PC-3 (cell line): ENCODE data around the gene IGDCC3. TPM values are rescaled to one million over a fixed set of nuclear protein-coding genes. Genes with fewer than 3 reads are reported as not detected.

Source experiments
- ATAC-seq: fragments of 200-7000 bp; cut with Tn5 transposase; 2 replicates; pipeline ENCODE4 v1.9.1; 2020; ENCODE audit warnings: mild to moderate bottlenecking, moderate library complexity
- BruUV-seq: library from RNA; stranded (reverse); fragments of 400-500 nt; replicated peaks from 2 replicates; lab custom pipeline; 2021; lab: Mats Ljungman, UMichigan
- CTCF ChIA-PET: fragments of 300-600 bp; sonication (Branson Sonifier 250); formaldehyde crosslinking; loops from one replicate; lab custom pipeline; 2022; ENCODE audit warnings: antibody characterized with exemption; lab: Charles Lee
- POLR2A ChIA-PET: fragments of 300-600 bp; sonication (Branson Sonifier 250); formaldehyde crosslinking; loops from one replicate; lab custom pipeline; 2022; ENCODE audit warnings: antibody characterized with exemption; ENCODE audit not compliant: unreplicated experiment; lab: Charles Lee
- DNase-seq: peaks from one replicate; pipeline ENCODE4 v3.0.0-alpha.2; 2015
- H2AFZ ChIP-seq: fragments of 300-600 bp; sonication (generic); 2 replicates; pipeline ENCODE4 v1.6.0; 2016; ENCODE audit warnings: antibody characterized with exemption, low read length
- H3F3A ChIP-seq: fragments of 300-600 bp; sonication (generic); one replicate; pipeline ENCODE4 v1.6.0; 2017; ENCODE audit warnings: antibody characterized with exemption, low read length, control low read depth, mild to moderate bottlenecking; ENCODE audit not compliant: unreplicated experiment
- H3K27ac ChIP-seq: fragments of 300-600 bp; sonication (generic); 2 replicates; pipeline ENCODE4 v1.5.1; 2016; ENCODE audit warnings: mild to moderate bottlenecking, low read length
- H3K27me3 ChIP-seq: fragments of 300-600 bp; sonication (generic); 2 replicates; pipeline ENCODE4 v1.6.1; 2016; ENCODE audit warnings: low read length, mixed read lengths
- H3K36me3 ChIP-seq: fragments of 300-600 bp; sonication (generic); 2 replicates; pipeline ENCODE4 v1.6.1; 2016; ENCODE audit warnings: low read depth, mixed run types, low read length, mixed read lengths
- H3K4me1 ChIP-seq: fragments of 300-600 bp; sonication (generic); 2 replicates; pipeline ENCODE4 v1.5.1; 2016; ENCODE audit warnings: low read length; ENCODE audit not compliant: insufficient read depth
- H3K4me2 ChIP-seq: fragments of 300-600 bp; sonication (generic); 2 replicates; pipeline ENCODE4 v1.6.0; 2016; ENCODE audit warnings: low read length
- H3K4me3 ChIP-seq: fragments of 300-600 bp; sonication (generic); 2 replicates; pipeline ENCODE4 v1.5.1; 2016; ENCODE audit warnings: mild to moderate bottlenecking, low read length, mixed read lengths
- H3K79me2 ChIP-seq: fragments of 300-600 bp; sonication (generic); 2 replicates; pipeline ENCODE4 v1.6.1; 2017; ENCODE audit warnings: low read length, mixed read lengths
- H3K9ac ChIP-seq: fragments of 300-600 bp; sonication (generic); 2 replicates; pipeline ENCODE4 v1.6.0; 2016; ENCODE audit warnings: mild to moderate bottlenecking, low read length
- H3K9me2 ChIP-seq: fragments of 300-600 bp; sonication (generic); replicated peaks from 2 replicates; pipeline ENCODE4 v1.6.1; 2016; ENCODE audit warnings: mixed run types, low read length, mixed read lengths
- H3K9me3 ChIP-seq: fragments of 300-600 bp; sonication (generic); 2 replicates; pipeline ENCODE4 v1.6.1; 2016; ENCODE audit warnings: low read length, mixed read lengths
- H4K20me1 ChIP-seq: fragments of 300-600 bp; sonication (generic); 2 replicates; pipeline ENCODE4 v1.6.1; 2016; ENCODE audit warnings: low read length, mixed read lengths
- CTCF ChIP-seq: fragments of 300-600 bp; sonication (generic); conservative IDR thresholded peaks from 2 replicates; pipeline ENCODE4 v1.5.1; 2017; ENCODE audit warnings: antibody characterized with exemption, low read depth, mild to moderate bottlenecking, low read length
- EZH2 ChIP-seq: fragments of 300-600 bp; sonication (generic); IDR thresholded peaks from one replicate; pipeline ENCODE4 v1.6.1; 2017; ENCODE audit warnings: antibody characterized with exemption, mild to moderate bottlenecking, low read length; ENCODE audit not compliant: unreplicated experiment
- EZH2phosphoT487 ChIP-seq: fragments of 300-600 bp; sonication (generic); IDR thresholded peaks from 2 replicates; pipeline ENCODE4 v1.6.1; 2018; ENCODE audit warnings: mild to moderate bottlenecking, antibody characterized with exemption, low read length, borderline replicate concordance
- intact Hi-C: fragments of 100-400 bp; cut with micrococcal nuclease; formaldehyde crosslinking; loops from 2 replicates; pipeline ENCODE4 v1.9.0; 2023
- total RNA-seq: library from RNA; depleted of rRNA; stranded (reverse); fragments of >200 nt; gene quantifications from 2 replicates; pipeline ENCODE4 v1.2.3, GENCODE V29; 2014

Gene IGDCC3
- total RNA-seq, 1 experiment from 2014 or later = not detected

- peak overlapping the region; percentile 64; the same call in 1 of the 2 replicates for H2AFZ ChIP-seq
- no peaks in the 10 kb centered on the region for H3F3A ChIP-seq
- TF ChIP-seq EZH2 = no peak
- no peak for TF ChIP-seq EZH2phosphoT487
- no peak for TF ChIP-seq CTCF
These were observed 30.7 kb upstream of the IGDCC3 start for GRCh38 chr15:65408324-65409035.

GRCh38 chr15:65406424-65407000 is 28.7 kb upstream of the IGDCC3 start:
- Histone ChIP-seq H3K79me2 (no peaks in the 10 kb centered on the region), H3K4me2 (no peak overlapping the region), H3K27me3 (no peaks in the 10 kb centered on the region), H3K9me3 (no peaks in the 10 kb centered on the region), H2AFZ (no peak overlapping the region), H3K4me1 (peaks cover 17% of the 10 kb centered on the region), H4K20me1 (no peaks in the 10 kb centered on the region), H3F3A (no peaks in the 10 kb centered on the region), H3K4me3 (no peak overlapping the region), H3K36me3 (no peaks in the 10 kb centered on the region), H3K9ac (no peak overlapping the region), H3K9me2 (no peaks in the 10 kb centered on the region), H3K27ac (no peak overlapping the region)
- ATAC-seq (no peak), DNase-seq (no peak)
- TF ChIP-seq CTCF = no peak
- no peak for TF ChIP-seq EZH2phosphoT487
- no peak for TF ChIP-seq EZH2
- ChIA-PET POLR2A (interaction anchor here (0.5 kb wide), 1 partner anchor 1205 kb away, joined by 14 read pairs; no protein-coding TSS in a partner anchor), CTCF (no interaction called here)
- intact Hi-C loops = no loop called here
- no TSS peak for BruUV-seq

More at GRCh38 chr15:65408324-65409035, 30.7 kb upstream of the IGDCC3 start:
- no peak overlapping the region for H3K4me3 ChIP-seq
- intact Hi-C loops = no loop called here
- DNase-seq (no peak), ATAC-seq (no peak)
- H3K27ac ChIP-seq = peak overlapping the region; percentile 92
- no peaks in the 10 kb centered on the region for H3K79me2 ChIP-seq
- H3K36me3 ChIP-seq = no peaks in the 10 kb centered on the region
- H3K9ac ChIP-seq = peak overlapping the region; percentile 36; the same call in 1 of the 2 replicates
- peak overlapping the region; percentile 66 for H3K4me2 ChIP-seq
- H4K20me1 ChIP-seq = no peaks in the 10 kb centered on the region
- CTCF ChIA-PET = no interaction called here
- no peaks in the 10 kb centered on the region for H3K9me3 ChIP-seq
- BruUV-seq = no TSS peak
- POLR2A ChIA-PET = no interaction called here
- H3K27me3 ChIP-seq = no peaks in the 10 kb centered on the region
- no peaks in the 10 kb centered on the region for H3K9me2 ChIP-seq
- peaks cover 22% of the 10 kb centered on the region for H3K4me1 ChIP-seq

GRCh38 chr15:65405791-65406423 is 28.1 kb upstream of the IGDCC3 start:
- no peak overlapping the region for H2AFZ ChIP-seq
- no peaks in the 10 kb centered on the region for H3K9me2 ChIP-seq
- no peaks in the 10 kb centered on the region for H3K79me2 ChIP-seq
- no peak for TF ChIP-seq EZH2
- no peak for TF ChIP-seq CTCF
- TF ChIP-seq EZH2phosphoT487 = no peak
- intact Hi-C loops = no loop called here
- H3K9ac ChIP-seq = no peak overlapping the region
- no peaks in the 10 kb centered on the region for H3F3A ChIP-seq
- no peaks in the 10 kb centered on the region for H3K27me3 ChIP-seq
- H3K4me1 ChIP-seq = peaks cover 17% of the 10 kb centered on the region
- no peak overlapping the region for H3K4me2 ChIP-seq
- ChIA-PET POLR2A (no interaction called here), CTCF (no interaction called here)
- no peak overlapping the region for H3K4me3 ChIP-seq
- no peaks in the 10 kb centered on the region for H4K20me1 ChIP-seq
- DNase-seq = no peak
- no peaks in the 10 kb centered on the region for H3K36me3 ChIP-seq
- ATAC-seq = no peak
- H3K9me3 ChIP-seq = no peaks in the 10 kb centered on the region
- H3K27ac ChIP-seq = no peak overlapping the region
- BruUV-seq = no TSS peak
